ENCODE data around the gene SCYL2.

SCYL2 gene

GRCh38 chr12:100375038-100375735 is 108.2 kb downstream of the SCYL2 start:
- no peak for DNase-seq (ENCODE audit: low read depth in 3 of 3)

- no peak for DNase-seq (ENCODE audit: low read depth in 3 of 3)
These were observed 109.2 kb downstream of the SCYL2 start for GRCh38 chr12:100376161-100376560.

GRCh38 chr12:100381379-100381778 is 114.4 kb downstream of the SCYL2 start:
- no peak for DNase-seq (ENCODE audit: low read depth in 3 of 3)

- DNase-seq (ENCODE audit: low read depth in 3 of 3) = no peak
These were observed 115.4 kb downstream of the SCYL2 start for GRCh38 chr12:100382338-100382737.

- no peak for DNase-seq (ENCODE audit: low read depth in 3 of 3)
These were observed 116.9 kb downstream of the SCYL2 start for GRCh38 chr12:100383586-100384558.

- DNase-seq (ENCODE audit: low read depth in 3 of 3) = no peak
These were observed 117.6 kb downstream of the SCYL2 start for GRCh38 chr12:100384559-100384935.

GRCh38 chr12:100388382-100388781 is 121.4 kb downstream of the SCYL2 start:
- DNase-seq (ENCODE audit: low read depth in 3 of 3) = no peak

Measured in stimulated activated CD4-positive, alpha-beta T cell treated with anti-CD3 and anti-CD28 coated beads, TNF-alpha, amount 100 ng/mL, for 24 hours (primary cell).